GM19193 (cell line): ENCODE data around the gene TBC1D25.

ENCODE experiments used
- POLR2A ChIP-seq: IDR thresholded peaks from 4 replicates; pipeline ENCODE4 v1.6.1; 2011; ENCODE audit not compliant: insufficient read depth, insufficient read length; ENCODE audit errors: extremely low read depth

Gene TBC1D25

GRCh38 chrX:48578661-48579128 is 39.2 kb downstream of the TBC1D25 start:
- TF ChIP-seq POLR2A = no peak

DNA sequence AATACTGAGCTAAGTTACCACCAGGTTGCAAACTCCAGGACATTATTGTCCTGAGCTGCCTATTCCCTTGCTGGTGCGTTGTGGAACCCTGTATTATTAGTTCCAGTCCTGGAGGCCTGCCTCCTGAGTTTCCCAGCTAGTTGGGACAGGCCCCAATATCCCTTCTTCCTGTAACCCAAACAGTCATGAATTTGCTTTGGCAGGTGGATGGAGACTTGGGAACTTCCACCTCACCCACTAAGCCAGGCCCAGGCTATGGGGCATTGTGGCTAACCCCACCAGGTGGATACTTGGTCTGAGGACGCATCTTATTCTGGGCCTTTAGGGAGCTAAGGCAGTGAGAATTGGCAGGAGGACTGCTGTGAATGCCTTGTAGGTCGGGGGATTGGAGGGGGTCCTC is 39.7 kb downstream of the TBC1D25 start:
- TF ChIP-seq POLR2A = peak; percentile 46

DNA sequence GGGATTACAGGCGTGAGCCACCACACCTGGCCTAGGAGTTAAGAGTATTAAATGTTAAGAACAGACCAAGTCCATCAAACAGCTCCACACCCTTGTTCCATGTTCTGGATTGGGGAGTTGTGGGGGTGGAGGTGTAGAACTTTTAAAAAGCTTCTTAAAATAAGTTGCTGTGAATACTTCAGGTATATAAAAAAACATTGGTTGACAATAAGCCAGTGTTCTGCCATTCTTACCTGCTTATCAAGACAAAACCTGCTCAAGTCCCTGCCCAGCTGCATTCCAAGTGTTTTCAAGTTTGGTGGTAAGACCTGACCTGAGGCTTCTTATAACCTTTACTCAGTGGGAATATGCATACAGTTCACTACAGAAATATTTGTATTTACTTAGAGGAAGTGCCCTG is 41.1 kb downstream of the TBC1D25 start:
- no peak for TF ChIP-seq POLR2A

DNA sequence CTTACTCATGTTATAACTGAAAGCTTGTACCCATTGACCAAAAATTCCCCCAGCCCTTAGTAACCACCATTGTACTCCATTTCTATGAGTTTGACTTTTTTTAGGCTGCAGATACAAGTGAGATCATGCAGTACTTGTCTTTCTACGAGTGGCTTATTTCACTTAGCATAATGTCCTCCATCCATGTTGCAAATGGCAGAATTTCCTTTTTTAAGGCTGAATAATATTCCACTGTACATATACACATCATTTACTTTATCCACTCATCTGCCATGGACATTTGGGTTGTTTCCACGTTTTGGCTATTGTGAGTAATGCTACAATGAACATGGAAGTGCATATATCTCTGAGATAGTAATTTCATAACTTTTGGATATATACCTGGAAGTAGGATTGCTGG is 45.2 kb downstream of the TBC1D25 start:
- no peak for TF ChIP-seq POLR2A

DNA sequence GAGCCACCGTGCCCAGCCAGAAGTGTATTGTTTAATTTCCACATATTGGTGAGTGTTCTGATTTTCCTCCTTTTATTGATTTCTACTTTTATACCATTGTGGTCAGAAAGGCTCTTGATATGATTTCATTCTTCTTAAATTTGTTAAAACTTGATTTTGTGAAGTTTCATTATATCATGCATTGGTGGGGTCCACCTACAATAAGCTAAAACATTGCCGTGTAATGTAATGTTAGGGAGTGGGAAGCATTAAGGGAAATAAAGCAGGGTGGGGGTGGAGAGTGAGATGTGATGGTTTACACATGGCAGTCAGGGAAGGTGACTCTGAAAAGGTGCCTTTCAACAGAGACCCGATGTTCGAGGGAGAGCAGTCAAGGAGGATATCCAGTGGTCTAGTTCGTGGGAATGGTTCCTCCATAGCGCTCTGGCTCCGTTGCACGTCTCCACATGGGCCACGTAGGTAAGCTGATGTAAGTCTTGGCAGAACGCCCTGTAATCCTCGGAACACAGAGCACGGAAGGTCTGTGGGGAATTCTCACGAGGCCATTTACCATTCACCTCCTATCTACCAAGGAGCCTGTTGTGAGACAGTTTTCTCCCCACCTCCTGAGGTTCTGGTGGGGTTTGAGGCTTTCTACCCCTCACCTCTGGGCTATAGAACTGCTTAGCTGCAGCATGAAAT is 50.1 kb downstream of the TBC1D25 start:
- TF ChIP-seq POLR2A = no peak

DNA sequence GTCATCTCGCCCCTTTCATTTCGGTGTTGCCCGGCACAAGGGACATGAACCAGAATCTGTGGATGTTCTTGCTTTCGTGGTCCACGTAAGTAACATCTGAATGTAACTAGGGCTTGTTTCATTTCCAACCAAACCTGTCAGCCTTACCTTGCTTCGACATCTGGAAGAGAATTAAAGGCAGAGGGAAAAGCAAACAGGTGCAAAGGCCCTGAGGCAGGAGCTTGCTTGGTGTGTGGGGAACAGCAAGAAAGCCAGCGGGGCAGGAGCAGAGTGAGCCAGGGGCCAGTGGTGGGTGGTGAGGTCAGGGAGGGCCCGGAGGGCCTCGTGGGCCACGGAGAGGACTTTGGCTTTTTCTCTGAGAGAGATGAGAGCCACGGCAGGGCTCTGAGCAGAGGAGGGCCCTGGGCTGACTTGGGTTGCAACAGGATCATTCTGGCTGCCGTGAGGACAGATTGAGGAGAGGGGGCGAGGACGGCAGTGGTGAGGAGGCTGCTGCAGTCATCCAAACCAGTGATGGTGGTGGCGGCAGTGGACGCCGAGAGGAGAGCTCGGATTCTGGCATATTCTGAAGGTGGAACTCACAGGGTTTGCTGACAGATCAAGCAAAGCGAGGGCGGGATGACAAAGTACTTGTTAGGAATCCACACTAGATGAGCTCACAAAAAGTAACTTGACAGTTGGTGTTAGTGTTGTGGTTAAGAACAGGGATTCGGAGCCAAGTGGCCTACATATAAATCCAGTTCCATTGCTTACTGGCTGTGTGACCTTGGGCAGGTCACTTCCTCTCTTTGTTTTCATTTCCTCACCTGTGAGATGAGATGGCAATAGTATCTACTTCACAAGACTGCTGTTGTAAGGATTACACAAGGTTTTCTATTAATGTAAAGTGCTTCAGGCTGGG is 50.9 kb downstream of the TBC1D25 start:
- TF ChIP-seq POLR2A = no peak

DNA sequence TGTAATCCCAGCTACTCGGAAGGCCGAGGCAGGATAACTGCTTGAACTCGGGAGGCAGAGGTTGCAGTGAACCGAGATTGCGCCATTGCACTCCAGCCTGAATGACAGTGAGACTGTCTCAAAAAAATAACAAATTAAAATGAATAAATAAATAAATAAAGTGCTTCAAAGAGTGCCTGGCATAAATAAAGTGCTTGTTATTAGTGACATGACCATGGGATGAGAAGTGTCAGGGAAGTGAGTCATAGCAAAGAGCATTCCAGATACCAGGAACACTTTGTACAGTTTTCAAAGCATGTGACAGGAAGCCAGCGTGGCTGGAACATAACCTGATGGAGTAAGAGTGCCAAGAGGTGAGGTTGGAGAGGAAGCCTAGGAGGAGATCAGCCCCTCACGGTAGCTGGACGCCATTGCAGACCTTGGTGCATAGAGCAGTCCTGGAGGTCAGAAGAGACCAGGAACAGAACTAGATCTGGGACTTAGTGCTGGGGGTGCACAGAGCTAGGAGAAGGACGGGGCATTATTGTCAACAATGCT is 51.8 kb downstream of the TBC1D25 start:
- TF ChIP-seq POLR2A = no peak

- TF ChIP-seq POLR2A = no peak
These were observed 53.5 kb downstream of the TBC1D25 start for GRCh38 chrX:48592971-48593370.

- TF ChIP-seq POLR2A = no peak
These were observed 56.4 kb downstream of the TBC1D25 start for GRCh38 chrX:48595929-48596328.

- TF ChIP-seq POLR2A = peak; percentile 69
These were observed 58.1 kb downstream of the TBC1D25 start, which contains the start of gene WDR13 for GRCh38 chrX:48597353-48598264. Gene WDR13 (plus strand): TSS chrX:48597492. CDS start chrX:48597997, 505 bp downstream.

DNA sequence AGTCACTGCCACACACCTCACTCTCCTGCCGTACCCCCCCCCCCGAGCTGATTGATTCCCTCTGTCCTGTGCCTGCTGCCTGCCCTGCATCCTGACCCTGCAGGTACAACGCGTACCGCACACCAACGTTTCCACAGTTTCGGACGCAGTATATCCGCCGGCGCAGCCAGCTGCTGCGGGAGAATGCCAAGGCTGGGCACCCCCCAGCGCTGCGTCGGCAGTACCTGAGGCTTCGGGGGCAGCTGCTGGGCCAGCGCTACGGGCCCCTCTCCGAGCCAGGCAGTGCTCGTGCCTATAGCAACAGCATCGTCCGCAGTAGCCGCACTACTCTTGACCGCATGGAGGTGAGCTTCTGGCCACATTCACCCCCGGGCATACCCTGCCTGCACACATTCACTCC is 59.1 kb downstream of the TBC1D25 start:
- TF ChIP-seq POLR2A = no peak

DNA sequence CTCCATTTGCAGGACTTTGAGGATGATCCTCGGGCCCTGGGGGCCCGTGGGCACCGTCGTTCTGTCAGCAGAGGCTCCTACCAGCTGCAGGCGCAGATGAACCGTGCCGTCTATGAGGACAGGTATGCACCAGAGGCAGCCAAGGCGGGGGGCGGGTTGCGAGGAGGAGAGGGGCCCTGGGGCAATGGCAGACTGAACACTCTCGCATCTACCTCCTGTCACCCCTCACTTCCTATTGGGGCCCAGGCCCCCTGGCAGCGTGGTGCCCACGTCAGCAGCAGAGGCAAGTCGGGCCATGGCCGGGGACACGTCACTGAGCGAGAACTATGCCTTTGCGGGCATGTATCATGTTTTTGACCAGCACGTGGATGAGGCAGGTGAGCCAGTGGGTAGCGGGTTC is 59.8 kb downstream of the TBC1D25 start:
- TF ChIP-seq POLR2A = no peak

DNA sequence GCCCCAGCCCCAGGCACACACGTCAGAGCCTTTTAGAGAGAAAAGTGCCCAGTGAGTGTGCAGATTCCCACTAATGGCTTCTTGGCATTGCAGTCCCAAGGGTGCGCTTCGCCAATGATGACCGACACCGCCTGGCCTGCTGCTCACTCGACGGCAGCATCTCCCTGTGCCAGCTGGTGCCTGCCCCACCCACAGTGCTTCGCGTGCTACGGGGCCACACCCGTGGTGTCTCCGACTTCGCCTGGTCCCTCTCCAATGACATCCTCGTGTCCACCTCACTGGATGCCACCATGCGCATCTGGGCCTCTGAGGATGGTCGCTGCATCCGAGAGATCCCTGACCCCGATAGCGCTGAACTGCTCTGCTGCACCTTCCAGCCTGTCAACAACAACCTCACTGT is 60.7 kb downstream of the TBC1D25 start:
- TF ChIP-seq POLR2A = no peak

- no peak for TF ChIP-seq POLR2A
These were observed 62.4 kb downstream of the TBC1D25 start for GRCh38 chrX:48601741-48602394.
